SK-N-SH (cell line): ENCODE results near the gene CEBPZOS.

ENCODE experiments used
- EZH2phosphoT487 ChIP-seq: fragments of 200-600 bp; sonication (generic); IDR thresholded peaks from 2 replicates; pipeline ENCODE4 v1.6.1; 2017; ENCODE audit warnings: low read depth, mixed run types, mild to moderate bottlenecking, antibody characterized with exemption, moderate library complexity, borderline replicate concordance
- JUND ChIP-seq: IDR thresholded peaks from 2 replicates; pipeline ENCODE4 v1.4.0; 2012
- PBX3 ChIP-seq: IDR thresholded peaks from 2 replicates; pipeline ENCODE4; 2012
- POLR2AphosphoS5 ChIP-seq: IDR thresholded peaks from 2 replicates; pipeline ENCODE4 v1.6.1; 2012; ENCODE audit warnings: low read depth, low read length
- RFX5 ChIP-seq: IDR thresholded peaks from 2 replicates; pipeline ENCODE4 v1.6.1; 2012; ENCODE audit warnings: mild to moderate bottlenecking, improper control_type of control experiment, low read length
- SIN3A ChIP-seq: IDR thresholded peaks from 2 replicates; pipeline ENCODE4 v1.6.1; 2012; ENCODE audit warnings: low read depth, mild to moderate bottlenecking, low read length, moderate library complexity, borderline replicate concordance
- TEAD4 ChIP-seq: IDR thresholded peaks from 2 replicates; pipeline ENCODE4 v1.4.0; 2012; ENCODE audit warnings: mild to moderate bottlenecking, borderline replicate concordance; ENCODE audit not compliant: insufficient read depth
- TF ChIP-seq, protein P1 (sequence below): IDR thresholded peaks from 2 replicates; pipeline ENCODE4 v1.4.0; 2012; ENCODE audit warnings: low read depth, borderline replicate concordance
- TF ChIP-seq, protein P2 (sequence below): fragments of 200-600 bp; sonication (generic); IDR thresholded peaks from 2 replicates; pipeline ENCODE4 v1.6.1; 2017; ENCODE audit warnings: antibody characterized with exemption, mild to moderate bottlenecking, moderate library complexity

DNA sequence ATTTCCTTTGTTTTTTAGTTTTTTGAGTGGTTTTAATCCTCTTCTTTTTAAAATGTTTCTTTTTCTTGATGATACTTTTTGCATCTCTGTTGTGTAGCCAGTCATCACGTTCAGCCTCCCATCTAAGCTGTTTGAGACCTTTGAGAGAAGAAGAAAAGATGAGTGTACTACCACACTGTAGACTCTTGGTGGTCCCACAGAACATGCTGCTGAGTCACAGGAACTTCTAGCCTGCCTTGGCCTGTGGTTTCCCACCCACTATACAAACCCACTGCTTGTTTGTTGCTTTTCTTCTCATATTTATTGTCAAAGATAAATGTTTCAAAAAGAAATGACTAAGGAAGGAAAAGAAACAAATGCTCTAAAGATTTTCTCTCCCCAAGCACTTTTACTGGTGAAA, 5.5 kb downstream of the CEBPZOS start:
- TF ChIP-seq, protein P1, sequence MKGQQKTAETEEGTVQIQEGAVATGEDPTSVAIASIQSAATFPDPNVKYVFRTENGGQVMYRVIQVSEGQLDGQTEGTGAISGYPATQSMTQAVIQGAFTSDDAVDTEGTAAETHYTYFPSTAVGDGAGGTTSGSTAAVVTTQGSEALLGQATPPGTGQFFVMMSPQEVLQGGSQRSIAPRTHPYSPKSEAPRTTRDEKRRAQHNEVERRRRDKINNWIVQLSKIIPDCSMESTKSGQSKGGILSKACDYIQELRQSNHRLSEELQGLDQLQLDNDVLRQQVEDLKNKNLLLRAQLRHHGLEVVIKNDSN: no peak
- TF ChIP-seq JUND: no peak
- TF ChIP-seq RFX5: no peak
- no peak for TF ChIP-seq SIN3A
- TF ChIP-seq, protein P2, sequence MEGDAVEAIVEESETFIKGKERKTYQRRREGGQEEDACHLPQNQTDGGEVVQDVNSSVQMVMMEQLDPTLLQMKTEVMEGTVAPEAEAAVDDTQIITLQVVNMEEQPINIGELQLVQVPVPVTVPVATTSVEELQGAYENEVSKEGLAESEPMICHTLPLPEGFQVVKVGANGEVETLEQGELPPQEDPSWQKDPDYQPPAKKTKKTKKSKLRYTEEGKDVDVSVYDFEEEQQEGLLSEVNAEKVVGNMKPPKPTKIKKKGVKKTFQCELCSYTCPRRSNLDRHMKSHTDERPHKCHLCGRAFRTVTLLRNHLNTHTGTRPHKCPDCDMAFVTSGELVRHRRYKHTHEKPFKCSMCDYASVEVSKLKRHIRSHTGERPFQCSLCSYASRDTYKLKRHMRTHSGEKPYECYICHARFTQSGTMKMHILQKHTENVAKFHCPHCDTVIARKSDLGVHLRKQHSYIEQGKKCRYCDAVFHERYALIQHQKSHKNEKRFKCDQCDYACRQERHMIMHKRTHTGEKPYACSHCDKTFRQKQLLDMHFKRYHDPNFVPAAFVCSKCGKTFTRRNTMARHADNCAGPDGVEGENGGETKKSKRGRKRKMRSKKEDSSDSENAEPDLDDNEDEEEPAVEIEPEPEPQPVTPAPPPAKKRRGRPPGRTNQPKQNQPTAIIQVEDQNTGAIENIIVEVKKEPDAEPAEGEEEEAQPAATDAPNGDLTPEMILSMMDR: no peak
- TF ChIP-seq PBX3: no peak
- no peak for TF ChIP-seq POLR2AphosphoS5
- no peak for TF ChIP-seq TEAD4
- TF ChIP-seq EZH2phosphoT487: no peak
